Hepatocyte (in vitro differentiated cells): ENCODE data around the gene S100PBP. TPM values are rescaled to one million over a fixed set of nuclear protein-coding genes. Genes with fewer than 3 reads are reported as not detected.

ENCODE experiments used
- DNase-seq: peaks from one replicate; pipeline ENCODE4 v3.0.0-alpha.2; 2016; ENCODE audit warnings: low spot score
- H2AFZ ChIP-seq: fragments of 200-600 bp; sonication (generic); 2 replicates; pipeline ENCODE4 v1.6.0; 2016; ENCODE audit warnings: antibody characterized with exemption, mild to moderate bottlenecking
- H3K27ac ChIP-seq: fragments of 200-600 bp; sonication (generic); 2 replicates; pipeline ENCODE4 v1.5.1; 2016; ENCODE audit warnings: mild to moderate bottlenecking
- H3K27me3 ChIP-seq: fragments of 200-600 bp; sonication (generic); 2 replicates; pipeline ENCODE4 v1.6.1; 2016
- H3K36me3 ChIP-seq: fragments of 200-600 bp; sonication (generic); replicated peaks from 2 replicates; pipeline ENCODE4 v1.5.1; 2016; ENCODE audit warnings: low read depth; ENCODE audit not compliant: insufficient read depth
- H3K4me1 ChIP-seq: fragments of 200-600 bp; sonication (generic); 2 replicates; pipeline ENCODE4 v1.5.1; 2016; ENCODE audit warnings: mild to moderate bottlenecking, moderate library complexity; ENCODE audit not compliant: insufficient read depth
- H3K4me2 ChIP-seq: fragments of 200-600 bp; sonication (generic); 2 replicates; pipeline ENCODE4 v1.6.0; 2016
- H3K4me3 ChIP-seq: fragments of 200-600 bp; sonication (generic); 2 replicates; pipeline ENCODE4 v1.5.1; 2016; ENCODE audit warnings: mild to moderate bottlenecking
- H3K79me2 ChIP-seq: fragments of 200-600 bp; sonication (generic); 2 replicates; pipeline ENCODE4 v1.6.0; 2017; ENCODE audit warnings: mild to moderate bottlenecking
- H3K9me2 ChIP-seq: fragments of 200-600 bp; sonication (generic); replicated peaks from 2 replicates; pipeline ENCODE4 v1.6.0; 2017; ENCODE audit warnings: mild to moderate bottlenecking; ENCODE audit not compliant: insufficient read depth
- H3K9me3 ChIP-seq: fragments of 200-600 bp; sonication (generic); 2 replicates; pipeline ENCODE4 v1.5.1; 2016; ENCODE audit warnings: low read depth, mild to moderate bottlenecking
- H4K20me1 ChIP-seq: fragments of 200-600 bp; sonication (generic); 2 replicates; pipeline ENCODE4 v1.6.0; 2016; ENCODE audit warnings: mild to moderate bottlenecking; ENCODE audit not compliant: insufficient read depth, poor library complexity, severe bottlenecking
- EZH2 ChIP-seq: fragments of 200-600 bp; sonication (generic); IDR thresholded peaks from 2 replicates; pipeline ENCODE4 v1.6.1; 2016; ENCODE audit warnings: antibody characterized with exemption, mild to moderate bottlenecking, borderline replicate concordance
- EZH2phosphoT487 ChIP-seq: fragments of 200-600 bp; sonication (generic); IDR thresholded peaks from one replicate; pipeline ENCODE4 v1.6.1; 2018; ENCODE audit warnings: antibody characterized with exemption, mild to moderate bottlenecking, low read depth, moderate library complexity; ENCODE audit not compliant: unreplicated experiment, severe bottlenecking
- WGBS: methylation state at CpG from one replicate; pipeline ENCODE4 v1.1.6; 2016; ENCODE audit warnings: low lambda C conversion rate; ENCODE audit errors: missing lambda C conversion rate; 5-methylcytosine and 5-hydroxymethylcytosine counted together
- polyA plus RNA-seq: library from polyadenylated mRNA; unstranded; fragments of >200 nt; fragmentation: Nextera tagmentation; extraction: Ambion mirVana; gene quantifications from 2 replicates; pipeline ENCODE4 v1.2.1, GENCODE V29; 2016
- total RNA-seq: library from RNA; depleted of rRNA; stranded (reverse); fragments of >200 nt; gene quantifications from 2 replicates; pipeline ENCODE4 v1.2.3, GENCODE V29; 2014
- TF ChIP-seq, protein P1 (sequence below): fragments of 200-600 bp; sonication (generic); IDR thresholded peaks from 2 replicates; pipeline ENCODE4 v1.5.1; 2016; ENCODE audit warnings: antibody characterized with exemption, mild to moderate bottlenecking; ENCODE audit not compliant: poor library complexity

S100PBP gene
- total and polyA plus RNA-seq, 2 experiments from 2014 or later: 10.7 to 41.5 TPM

GRCh38 chr1:32888677-32889420 lies 71.4 kb downstream of the S100PBP start:
- Histone ChIP-seq H3K9me2 (no peaks in the 10 kb centered on the region), H3K27ac (no peak overlapping the region), H2AFZ (no peak overlapping the region), H3K4me2 (no peak overlapping the region), H3K79me2 (no peaks in the 10 kb centered on the region), H3K27me3 (peaks cover 51% of the 10 kb centered on the region), H4K20me1 (no peaks in the 10 kb centered on the region), H3K4me3 (no peak overlapping the region), H3K36me3 (no peaks in the 10 kb centered on the region), H3K4me1 (peaks cover 3% of the 10 kb centered on the region), H3K9me3 (no peaks in the 10 kb centered on the region)
- 94% methylated on average over 24 of the region's 24 CpGs for WGBS
- TF ChIP-seq EZH2: no peak
- TF ChIP-seq EZH2phosphoT487: no peak
- TF ChIP-seq, protein P1, sequence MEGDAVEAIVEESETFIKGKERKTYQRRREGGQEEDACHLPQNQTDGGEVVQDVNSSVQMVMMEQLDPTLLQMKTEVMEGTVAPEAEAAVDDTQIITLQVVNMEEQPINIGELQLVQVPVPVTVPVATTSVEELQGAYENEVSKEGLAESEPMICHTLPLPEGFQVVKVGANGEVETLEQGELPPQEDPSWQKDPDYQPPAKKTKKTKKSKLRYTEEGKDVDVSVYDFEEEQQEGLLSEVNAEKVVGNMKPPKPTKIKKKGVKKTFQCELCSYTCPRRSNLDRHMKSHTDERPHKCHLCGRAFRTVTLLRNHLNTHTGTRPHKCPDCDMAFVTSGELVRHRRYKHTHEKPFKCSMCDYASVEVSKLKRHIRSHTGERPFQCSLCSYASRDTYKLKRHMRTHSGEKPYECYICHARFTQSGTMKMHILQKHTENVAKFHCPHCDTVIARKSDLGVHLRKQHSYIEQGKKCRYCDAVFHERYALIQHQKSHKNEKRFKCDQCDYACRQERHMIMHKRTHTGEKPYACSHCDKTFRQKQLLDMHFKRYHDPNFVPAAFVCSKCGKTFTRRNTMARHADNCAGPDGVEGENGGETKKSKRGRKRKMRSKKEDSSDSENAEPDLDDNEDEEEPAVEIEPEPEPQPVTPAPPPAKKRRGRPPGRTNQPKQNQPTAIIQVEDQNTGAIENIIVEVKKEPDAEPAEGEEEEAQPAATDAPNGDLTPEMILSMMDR: no peak
- DNase-seq: no peak

DNA sequence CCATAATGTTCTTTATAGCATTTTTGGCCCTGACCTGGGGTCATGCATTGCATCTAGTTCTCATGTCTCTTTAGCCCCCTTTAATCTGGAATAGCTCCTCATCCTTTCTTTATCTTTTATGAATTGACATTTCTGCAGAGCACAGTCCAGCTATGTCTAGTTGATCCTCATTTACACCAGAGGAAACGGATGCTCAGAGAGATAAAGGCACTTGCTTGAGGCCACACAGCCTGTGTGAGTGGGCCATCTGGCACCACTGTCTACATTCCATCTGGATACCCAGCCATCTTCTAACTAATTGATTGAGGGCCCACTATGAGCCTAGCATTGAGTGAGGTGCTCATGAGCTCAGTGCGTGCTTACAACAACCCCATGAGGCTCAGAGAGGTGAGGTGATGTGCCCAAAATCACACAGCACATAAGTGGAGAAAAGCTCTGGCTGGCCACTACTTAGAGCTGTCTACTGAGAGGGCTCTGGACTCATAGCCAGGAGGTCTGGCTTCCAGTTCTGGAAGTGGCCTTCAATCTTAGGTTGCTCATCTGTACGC lies 72.4 kb downstream of the S100PBP start:
- DNase-seq: no peak
- no peak overlapping the region for H2AFZ ChIP-seq
- no peak overlapping the region for H3K27ac ChIP-seq
- TF ChIP-seq, protein P1: no peak
- no peak for TF ChIP-seq EZH2phosphoT487
- TF ChIP-seq EZH2: no peak
- H4K20me1 ChIP-seq: no peaks in the 10 kb centered on the region
- H3K4me2 ChIP-seq: no peak overlapping the region
- H3K4me1 ChIP-seq: peaks cover 8% of the 10 kb centered on the region
- H3K4me3 ChIP-seq: no peak overlapping the region
- no peaks in the 10 kb centered on the region for H3K36me3 ChIP-seq
- 80% methylated on average over 3 of the region's 3 CpGs for WGBS
- H3K79me2 ChIP-seq: no peaks in the 10 kb centered on the region
- H3K9me3 ChIP-seq: no peaks in the 10 kb centered on the region
- peaks cover 50% of the 10 kb centered on the region for H3K27me3 ChIP-seq
- H3K9me2 ChIP-seq: no peaks in the 10 kb centered on the region

- H3K27ac ChIP-seq: no peak overlapping the region
- H3K79me2 ChIP-seq: no peaks in the 10 kb centered on the region
- no peak for DNase-seq
- no peak overlapping the region for H2AFZ ChIP-seq
- H3K36me3 ChIP-seq: no peaks in the 10 kb centered on the region
- peaks cover 42% of the 10 kb centered on the region for H3K27me3 ChIP-seq
- no peak overlapping the region for H3K4me2 ChIP-seq
- no peaks in the 10 kb centered on the region for H3K9me2 ChIP-seq
- no peak overlapping the region for H3K4me3 ChIP-seq
- no peaks in the 10 kb centered on the region for H3K9me3 ChIP-seq
- TF ChIP-seq, protein P1: no peak
- no peak for TF ChIP-seq EZH2
- no peak for TF ChIP-seq EZH2phosphoT487
- WGBS: 84% methylated on average over 7 of the region's 7 CpGs
- H3K4me1 ChIP-seq: peaks cover 8% of the 10 kb centered on the region
- no peaks in the 10 kb centered on the region for H4K20me1 ChIP-seq
Observed at GRCh38 chr1:32890516-32891240, 73.2 kb downstream of the S100PBP start.
